CD14-positive monocyte (primary cell): Measurements from ENCODE around the gene FRMD6. TPM values are rescaled to one million over a fixed set of nuclear protein-coding genes. Genes with fewer than 3 reads are reported as not detected.

Experiments used
- DNase-seq, 3 donors: peaks; one replicate each; pipeline ENCODE4 v3.0.0-alpha.2; 2011 to 2022
- H2AFZ ChIP-seq: 2 replicates; pipeline ENCODE4 v1.6.0; 2012; ENCODE audit warnings: mild to moderate bottlenecking, low read depth, low read length, inconsistent platforms; ENCODE audit not compliant: insufficient read depth, poor library complexity, severe bottlenecking
- H3K27ac ChIP-seq, 2 donors: 1 replicate in 1 of 2; 2 replicates in 1 of 2; pipeline ENCODE4 v1.5.1; 2012 to 2013; ENCODE audit warnings: low read length in 2 of 2, control low read depth in 1 of 2, inconsistent platforms in 1 of 2, low read depth in 1 of 2, mild to moderate bottlenecking in 1 of 2
- H3K27me3 ChIP-seq, 2 donors: one replicate each; pipeline versions ENCODE4 v1.6.0 to v1.6.1; 2011 to 2013; ENCODE audit warnings: low read length in 2 of 2; ENCODE audit not compliant: control insufficient read depth in 2 of 2, insufficient read depth in 2 of 2
- H3K36me3 ChIP-seq, 2 donors: replicated peaks in 1 of 2; 1 replicate in 1 of 2; 2 replicates in 1 of 2; pipeline versions ENCODE4 v1.5.1 to v1.6.1; 2012 to 2013; ENCODE audit warnings: low read length in 2 of 2, control low read depth in 1 of 2, inconsistent platforms in 1 of 2, mild to moderate bottlenecking in 1 of 2; ENCODE audit not compliant: insufficient read depth in 2 of 2, control insufficient read depth in 1 of 2
- H3K4me1 ChIP-seq, 2 donors: 1 replicate in 1 of 2; 2 replicates in 1 of 2; pipeline versions ENCODE4 v1.5.1 to v1.6.1; 2012 to 2013; ENCODE audit warnings: low read length in 2 of 2, control low read depth in 1 of 2, inconsistent platforms in 1 of 2, mild to moderate bottlenecking in 1 of 2, moderate library complexity in 1 of 2; ENCODE audit not compliant: insufficient read depth in 2 of 2, control insufficient read depth in 1 of 2
- H3K4me2 ChIP-seq: replicated peaks from 2 replicates; pipeline ENCODE3; 2012; ENCODE audit warnings: low read length, moderate library complexity, mild to moderate bottlenecking; ENCODE audit not compliant: poor library complexity, severe bottlenecking; ENCODE audit errors: extremely low read depth
- H3K4me3 ChIP-seq, 3 experiments: fragments of 200-600 bp in 1 of 3; sonication (generic) in 1 of 3; replicated peaks in 1 of 3; 1 replicate in 2 of 3; 2 replicates in 1 of 3; pipeline ENCODE4 v1.5.1; 2011 to 2013; ENCODE audit warnings: low read length in 3 of 3, mild to moderate bottlenecking in 3 of 3, control low read depth in 2 of 3, low read depth in 2 of 3, inconsistent platforms in 1 of 3, moderate library complexity in 1 of 3
- H3K79me2 ChIP-seq: 2 replicates; pipeline ENCODE4 v1.6.0; 2012; ENCODE audit warnings: mild to moderate bottlenecking, control low read depth, inconsistent platforms, low read length, moderate library complexity; ENCODE audit not compliant: insufficient read depth
- H3K9ac ChIP-seq: 2 replicates; pipeline ENCODE4 v1.6.0; 2017; ENCODE audit warnings: low read length, mild to moderate bottlenecking; ENCODE audit not compliant: insufficient read depth, poor library complexity, severe bottlenecking
- H3K9me3 ChIP-seq, 2 donors: replicated peaks in 1 of 2; 1 replicate in 1 of 2; 2 replicates in 1 of 2; pipeline versions ENCODE4 v1.5.1 to v1.6.1; 2012 to 2013; ENCODE audit warnings: low read length in 2 of 2, control low read depth in 1 of 2; ENCODE audit not compliant: control insufficient read depth in 1 of 2, insufficient read depth in 1 of 2
- H4K20me1 ChIP-seq: 2 replicates; pipeline ENCODE4 v1.6.0; 2012; ENCODE audit warnings: mild to moderate bottlenecking, low read length, control low read depth, moderate library complexity; ENCODE audit not compliant: insufficient read depth
- H3K27ac Mint-ChIP-seq, 7 donors: one replicate each; pipeline ENCODE4 v1.8.0; 2020; ENCODE audit warnings: mild to moderate bottlenecking in 7 of 7, mixed read lengths in 7 of 7, moderate library complexity in 6 of 7, inconsistent platforms in 2 of 7
- H3K27me3 Mint-ChIP-seq, 3 donors: one replicate each; pipeline ENCODE4 v1.8.0; 2021 to 2022; ENCODE audit warnings: low read depth in 3 of 3, mild to moderate bottlenecking in 3 of 3, mixed read lengths in 3 of 3, moderate library complexity in 3 of 3, inconsistent platforms in 1 of 3
- H3K36me3 Mint-ChIP-seq, 2 donors: one replicate each; pipeline ENCODE4 v1.8.0; 2020; ENCODE audit warnings: mixed read lengths in 2 of 2, inconsistent platforms in 1 of 2, mild to moderate bottlenecking in 1 of 2
- H3K4me1 Mint-ChIP-seq: one replicate; pipeline ENCODE4 v1.8.0; 2020; ENCODE audit warnings: mild to moderate bottlenecking, mixed read lengths
- H3K4me3 Mint-ChIP-seq, 2 donors: one replicate each; pipeline ENCODE4 v1.8.0; 2020; ENCODE audit warnings: mild to moderate bottlenecking in 2 of 2, mixed read lengths in 2 of 2, moderate library complexity in 1 of 2
- H3K9me3 Mint-ChIP-seq, 7 donors: one replicate each; pipeline ENCODE4 v1.8.0; 2020 to 2022; ENCODE audit warnings: mixed read lengths in 7 of 7, mild to moderate bottlenecking in 6 of 7, moderate library complexity in 6 of 7, inconsistent platforms in 2 of 7
- CTCF ChIP-seq: fragments of 200-600 bp; IDR thresholded peaks from one replicate; pipeline ENCODE4 v1.8.0; 2022; ENCODE audit warnings: antibody characterized with exemption, mild to moderate bottlenecking
- WGBS: methylation state at CpG from one replicate; pipeline ENCODE4 v1.1.5; 2013; ENCODE audit warnings: missing lambda C conversion rate; ENCODE audit not compliant: insufficient coverage; 5-methylcytosine and 5-hydroxymethylcytosine counted together
- intact Hi-C, 2 donors: fragments of 100-400 bp; cut with micrococcal nuclease; formaldehyde crosslinking; loops; one replicate each; pipeline versions ENCODE4 v1.15.0 to v1.15.1; 2023
- polyA plus RNA-seq, 3 donors: library from polyadenylated mRNA; depleted of rRNA in 1 of 3; unstranded in 2 of 3; stranded (reverse) in 1 of 3; fragments of 300-500 nt in 2 of 3; fragments of >200 nt in 1 of 3; fragmentation: Illumina TruSeq in 2 of 3; gene quantifications; 1 replicate in 2 of 3; 2 replicates in 1 of 3; pipeline ENCODE4 v1.2.3, GENCODE V29; 2012 to 2021

Gene FRMD6
- polyA plus RNA-seq, 3 donors: 0.12 to 0.25 (median 0.12) TPM

GRCh38 chr14:51701951-51702350 is 50.2 kb downstream of the FRMD6 start:
- intact Hi-C loops: no loop called here
- no peak for TF ChIP-seq CTCF

DNA sequence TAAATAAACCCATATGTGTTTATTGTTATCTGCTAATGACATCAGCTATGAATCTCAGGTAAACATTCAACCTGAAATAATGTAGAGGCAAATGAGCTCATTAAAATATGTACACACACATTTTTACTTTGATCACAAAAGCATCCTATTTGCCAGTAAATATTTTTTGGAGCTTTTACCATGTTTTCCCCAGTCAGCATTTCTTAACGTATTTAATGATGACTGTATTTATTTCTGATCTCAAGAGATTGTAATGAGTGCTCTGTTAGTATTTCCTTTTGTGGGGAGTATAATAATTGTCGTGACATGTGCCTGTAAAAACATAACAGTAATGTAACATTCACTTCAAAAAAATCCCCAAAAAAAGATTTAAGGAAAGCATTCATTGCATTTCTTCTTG is 52.1 kb downstream of the FRMD6 start:
- Histone ChIP-seq H3K36me3 (no peaks in the 10 kb centered on the region), H3K4me2 (no peak overlapping the region), H3K9ac (no peak overlapping the region), H3K9me3 (no peaks in the 10 kb centered on the region), H3K27ac (no peak overlapping the region), H3K79me2 (no peaks in the 10 kb centered on the region), H3K4me3 (no peak overlapping the region), H3K4me1 (no peaks in the 10 kb centered on the region), H3K27me3 (no peaks in the 10 kb centered on the region), H2AFZ (no peak overlapping the region), H4K20me1 (no peaks in the 10 kb centered on the region)
- no peaks in the 10 kb centered on the region for H3K4me1 Mint-ChIP-seq
- no peak overlapping the region for H3K4me3 Mint-ChIP-seq
- no CpG with 5 or more reads among the region's 2 CpGs for WGBS
- no peak overlapping the region for H3K27ac Mint-ChIP-seq
- no peaks in the 10 kb centered on the region for H3K9me3 Mint-ChIP-seq
- intact Hi-C loops: no loop called here
- no peak for TF ChIP-seq CTCF
- peaks cover 0 to 2% (median 0%) of the 10 kb centered on the region in 3 donors for H3K27me3 Mint-ChIP-seq
- DNase-seq: no peak
- H3K36me3 Mint-ChIP-seq: no peaks in the 10 kb centered on the region

More at GRCh38 chr14:51701951-51702350, 50.2 kb downstream of the FRMD6 start:
- H3K27ac ChIP-seq: no peak overlapping the region
- DNase-seq: no peak
- H3K36me3 ChIP-seq: no peaks in the 10 kb centered on the region
- H3K4me1 ChIP-seq: no peaks in the 10 kb centered on the region
- H3K79me2 ChIP-seq: no peaks in the 10 kb centered on the region
- peaks cover 0 to 2% (median 0%) of the 10 kb centered on the region in 3 donors for H3K27me3 Mint-ChIP-seq
- no peaks in the 10 kb centered on the region for H4K20me1 ChIP-seq
- no peaks in the 10 kb centered on the region for H3K4me1 Mint-ChIP-seq
- no peaks in the 10 kb centered on the region for H3K27me3 ChIP-seq
- no peaks in the 10 kb centered on the region for H3K36me3 Mint-ChIP-seq
- no peak overlapping the region for H3K9ac ChIP-seq
- whole genome bisulfite sequencing: no CpG with 5 or more reads among the region's 3 CpGs
- no peak overlapping the region for H2AFZ ChIP-seq
- H3K9me3 Mint-ChIP-seq: no peaks in the 10 kb centered on the region
- no peak overlapping the region for H3K4me3 Mint-ChIP-seq
- H3K4me2 ChIP-seq: no peak overlapping the region
- no peak overlapping the region for H3K27ac Mint-ChIP-seq
- H3K9me3 ChIP-seq: no peaks in the 10 kb centered on the region
- H3K4me3 ChIP-seq: no peak overlapping the region
